GM19238 (cell line): ENCODE results near the gene ACACB.
"Not testable (repeated sequence)": the region's sequence is repeated elsewhere in the genome, so short reads cannot be mapped to it uniquely, and the experiment has no call there.

Experiments used
- DNase-seq: peaks from one replicate; pipeline ENCODE4 v3.0.0; 2011; ENCODE audit warnings: low spot score; ENCODE audit not compliant: insufficient read length

ACACB gene

GRCh38 chr12:109139360-109139759 is 23.0 kb downstream of the ACACB start:
- no peak for DNase-seq

GRCh38 chr12:109139791-109140190 is 23.4 kb downstream of the ACACB start:
- DNase-seq = no peak

GRCh38 chr12:109140560-109140959 is 24.2 kb downstream of the ACACB start:
- DNase-seq = no peak

DNA sequence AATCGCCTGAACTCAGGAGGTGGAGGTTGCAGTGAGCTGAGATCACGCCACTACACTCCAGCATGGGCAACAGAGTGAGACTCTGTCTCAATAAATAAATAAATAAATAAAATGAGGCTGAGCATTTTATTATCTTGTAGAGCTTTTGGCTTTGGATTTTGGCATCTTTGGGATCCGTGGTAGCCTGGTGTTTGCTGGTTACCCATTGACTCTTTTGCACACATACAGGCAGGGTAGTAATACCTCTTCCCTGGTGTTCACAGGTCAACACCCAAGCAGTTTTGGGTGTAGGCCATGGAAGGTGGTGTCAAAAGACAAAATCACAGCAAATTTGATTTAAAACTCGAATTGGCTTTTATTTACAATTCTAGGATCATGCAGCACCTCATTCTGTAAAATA is 27.8 kb downstream of the ACACB start:
- no peak for DNase-seq

- DNase-seq = not testable (repeated sequence)
These were observed 30.7 kb downstream of the ACACB start for GRCh38 chr12:109147126-109147525.

- DNase-seq = no peak
These were observed 31.6 kb downstream of the ACACB start for GRCh38 chr12:109147954-109148353.

- no peak for DNase-seq
These were observed 33.8 kb downstream of the ACACB start for GRCh38 chr12:109150124-109150640.

GRCh38 chr12:109151457-109151856 is 35.1 kb downstream of the ACACB start:
- no peak for DNase-seq

- no peak for DNase-seq
These were observed 37.5 kb downstream of the ACACB start for GRCh38 chr12:109153821-109154441.

DNA sequence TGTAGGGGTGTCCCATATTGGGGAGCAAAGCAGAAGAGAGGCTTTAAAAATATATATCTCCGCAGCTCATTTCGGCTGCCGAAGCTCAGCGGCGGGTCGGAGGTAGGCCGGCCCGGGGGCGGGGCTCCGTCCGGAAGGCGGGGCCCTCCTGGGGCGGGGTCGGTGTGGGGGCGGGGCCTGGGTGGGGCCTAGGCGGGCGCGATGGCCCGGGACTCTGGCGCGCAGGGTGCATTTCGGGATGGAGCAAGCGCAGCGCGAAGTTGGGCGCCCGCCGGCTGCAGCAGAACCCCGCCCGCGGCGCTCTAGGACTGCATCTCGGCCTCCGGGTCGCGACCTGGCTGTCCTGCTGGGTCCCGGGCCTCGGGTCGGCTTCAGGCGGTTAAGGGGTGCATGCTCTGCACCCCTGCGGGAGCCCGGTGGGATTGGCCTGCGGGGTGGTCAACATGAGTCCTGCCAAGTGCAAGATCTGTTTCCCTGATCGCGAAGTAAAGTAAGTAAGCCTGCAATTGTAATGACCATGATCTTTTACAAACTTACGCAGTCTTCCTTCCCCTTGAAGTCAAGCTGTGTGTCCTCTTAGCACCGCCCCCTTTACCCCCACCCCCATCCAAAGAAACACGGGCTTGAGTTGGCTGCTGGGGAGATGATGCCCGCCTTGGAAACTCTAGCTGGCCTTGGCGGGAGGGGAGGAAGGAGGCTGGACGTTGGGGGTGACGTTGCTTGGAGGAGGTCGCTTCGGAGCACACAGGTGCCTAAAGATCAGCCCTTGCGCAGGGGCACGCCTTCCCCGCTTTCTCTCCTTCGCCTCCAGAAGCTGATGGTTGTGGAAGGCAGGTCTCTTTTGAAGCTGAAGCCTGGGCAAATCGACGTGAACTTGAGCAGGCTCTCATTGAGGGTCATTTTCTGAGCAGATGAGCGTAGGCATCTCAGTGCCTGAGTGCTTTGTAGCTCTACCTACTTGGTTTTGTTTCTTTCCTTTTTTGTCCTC is 38.4 kb downstream of the ACACB start:
- peak; percentile 84 for DNase-seq

- DNase-seq = no peak
These were observed 39.6 kb downstream of the ACACB start for GRCh38 chr12:109156036-109156435.

DNA sequence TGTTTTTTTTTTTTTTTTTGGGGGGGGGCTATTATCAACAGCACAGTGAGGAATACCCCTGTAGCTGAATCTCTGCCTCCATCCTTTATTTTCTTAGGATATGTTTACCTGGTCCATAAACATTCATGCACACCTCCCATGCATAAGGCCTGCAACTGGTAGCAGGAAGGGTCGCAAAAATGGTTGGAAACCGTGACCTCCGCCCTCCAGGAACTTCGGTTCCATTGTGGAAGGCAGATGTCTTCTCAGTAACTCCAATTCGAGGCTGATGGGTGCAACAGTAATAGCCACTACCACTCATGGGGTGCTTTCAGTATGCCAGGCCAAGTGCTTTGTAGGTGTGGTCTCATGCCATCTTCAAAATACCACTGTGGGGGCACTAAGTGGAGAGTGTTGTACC is 40.2 kb downstream of the ACACB start:
- no peak for DNase-seq

DNA sequence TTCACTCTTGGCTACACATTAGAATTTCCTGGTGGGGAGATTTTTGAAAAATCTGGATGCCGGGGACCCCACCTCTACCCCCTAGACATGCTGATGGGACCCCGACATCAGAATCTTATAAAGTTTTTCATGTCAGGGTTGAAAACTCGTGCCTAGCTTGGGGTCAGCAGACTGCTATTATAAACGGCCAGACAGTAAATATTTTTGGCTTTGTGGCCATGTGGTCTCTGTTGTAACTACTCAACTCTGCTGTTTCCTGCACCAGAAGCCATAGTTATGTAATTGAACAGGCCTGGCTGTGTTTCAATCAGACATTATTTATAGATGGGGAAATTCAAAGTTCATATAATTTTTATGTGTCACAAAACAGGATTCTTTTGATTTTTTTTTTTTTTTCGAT is 41.6 kb downstream of the ACACB start:
- no peak for DNase-seq

GRCh38 chr12:109160433-109160832 is 44.0 kb downstream of the ACACB start:
- no peak for DNase-seq

- no peak for DNase-seq
These were observed 44.5 kb downstream of the ACACB start for GRCh38 chr12:109160873-109161272.

DNA sequence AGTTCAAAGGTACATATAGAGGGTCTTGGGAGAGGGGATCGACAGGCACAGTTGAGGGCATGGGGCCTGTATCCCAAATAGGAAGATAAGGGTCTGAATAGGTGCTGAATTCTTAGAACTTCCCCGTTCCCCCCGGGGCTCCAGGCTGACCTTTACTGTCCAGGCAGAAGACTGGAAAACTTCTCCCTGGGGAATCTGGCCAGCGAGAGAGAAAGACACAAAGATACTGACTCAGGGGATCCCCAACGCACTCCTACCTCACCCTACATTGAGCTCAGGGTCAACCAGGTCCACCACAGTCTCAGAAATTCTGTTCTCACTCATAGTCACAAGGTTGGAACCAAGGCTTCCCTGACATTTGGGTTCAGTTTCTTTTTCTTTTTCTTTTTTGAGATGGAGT is 46.2 kb downstream of the ACACB start:
- DNase-seq = no peak

DNA sequence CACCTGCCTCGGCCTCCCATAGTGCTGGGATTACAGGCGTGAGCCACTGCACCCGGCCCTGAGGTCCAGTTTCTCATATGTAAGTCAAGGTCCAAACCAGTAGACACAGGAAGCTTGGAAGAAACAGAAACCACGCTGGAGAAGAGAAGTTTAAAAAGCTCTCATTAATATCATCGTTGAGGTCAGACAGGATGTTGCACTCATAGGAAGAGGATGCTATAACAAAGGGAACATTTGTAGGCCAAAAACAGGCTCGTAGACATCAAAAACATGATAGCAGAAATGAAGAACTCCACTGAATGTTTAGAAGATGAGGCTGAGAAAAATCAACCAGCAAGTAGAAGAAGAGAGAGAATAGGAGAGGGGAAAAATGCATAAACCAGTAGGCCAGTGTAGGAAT is 46.8 kb downstream of the ACACB start:
- DNase-seq = no peak

DNA sequence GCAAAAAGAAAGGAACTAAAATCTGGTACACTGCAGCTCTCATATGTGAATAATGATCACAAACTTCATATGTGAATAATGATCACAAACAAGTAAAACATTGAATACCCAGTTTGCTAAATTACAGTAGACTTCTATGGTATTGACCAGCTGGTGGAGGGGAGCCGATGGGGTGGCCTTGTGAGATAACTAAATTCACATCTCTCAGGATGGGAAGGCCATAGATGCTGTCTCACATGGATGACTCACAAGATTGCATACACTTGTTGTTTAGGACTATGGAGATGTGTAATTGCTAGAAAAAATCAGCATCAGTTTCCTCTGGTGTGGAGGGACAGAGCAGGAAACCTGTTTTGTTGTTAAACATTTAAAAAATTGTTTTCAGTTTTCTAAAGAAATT is 49.2 kb downstream of the ACACB start:
- no peak for DNase-seq

DNA sequence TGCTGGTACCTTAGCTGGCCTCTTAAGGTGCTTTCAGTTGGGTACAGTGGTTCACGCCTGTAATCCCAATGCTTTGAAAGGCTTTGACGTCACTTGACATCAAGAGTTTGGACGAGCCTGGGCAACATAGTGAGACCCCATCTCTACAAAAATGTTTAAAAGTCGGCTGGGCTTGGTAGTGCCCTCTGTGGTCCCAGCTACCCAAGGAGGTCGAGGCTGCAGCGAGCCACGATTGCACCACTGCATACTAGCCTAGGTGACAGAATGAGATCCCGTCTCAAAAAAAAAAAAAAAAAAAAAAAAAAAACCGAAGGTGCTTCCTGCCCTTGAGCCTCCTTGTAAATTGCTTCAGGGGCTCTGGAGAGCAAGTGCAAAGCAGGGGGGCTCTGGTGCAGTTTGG is 50.0 kb downstream of the ACACB start:
- no peak for DNase-seq

DNA sequence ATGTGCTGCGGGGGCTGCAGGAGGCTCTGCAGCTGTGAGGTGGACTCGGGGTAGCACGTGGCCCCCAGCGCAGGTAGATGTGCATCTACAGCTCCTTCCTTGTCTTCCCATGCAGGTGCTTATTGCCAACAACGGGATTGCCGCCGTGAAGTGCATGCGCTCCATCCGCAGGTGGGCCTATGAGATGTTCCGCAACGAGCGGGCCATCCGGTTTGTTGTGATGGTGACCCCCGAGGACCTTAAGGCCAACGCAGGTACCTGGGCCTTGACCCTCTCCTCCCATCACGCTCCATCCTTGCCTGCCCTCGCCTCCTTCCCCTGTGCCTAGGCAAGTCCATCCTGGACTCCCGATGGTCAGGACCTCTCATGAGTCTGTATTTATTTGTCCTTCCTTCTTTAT is 51.4 kb downstream of the ACACB start:
- DNase-seq = no peak

- no peak for DNase-seq
These were observed 52.9 kb downstream of the ACACB start for GRCh38 chr12:109169262-109169661.

DNA sequence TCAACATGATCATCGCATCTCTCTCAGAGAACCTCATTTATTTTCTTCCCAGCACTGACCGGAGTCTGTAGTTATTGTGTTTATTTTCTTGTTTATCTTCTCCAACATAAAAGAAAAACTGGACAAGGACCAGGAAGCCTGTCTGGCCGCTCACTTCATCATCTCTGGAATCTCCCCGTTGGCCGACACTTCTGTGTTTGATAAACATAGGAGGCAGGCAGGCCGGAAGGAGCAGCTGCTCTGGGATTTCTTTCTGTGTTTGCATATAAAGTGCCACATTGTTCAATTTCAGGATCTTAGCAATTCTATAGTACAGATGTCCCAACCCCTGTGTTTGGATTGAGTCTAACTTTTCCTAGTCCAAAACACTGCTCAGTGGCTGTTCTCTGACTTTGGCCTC is 53.3 kb downstream of the ACACB start:
- DNase-seq = no peak

DNA sequence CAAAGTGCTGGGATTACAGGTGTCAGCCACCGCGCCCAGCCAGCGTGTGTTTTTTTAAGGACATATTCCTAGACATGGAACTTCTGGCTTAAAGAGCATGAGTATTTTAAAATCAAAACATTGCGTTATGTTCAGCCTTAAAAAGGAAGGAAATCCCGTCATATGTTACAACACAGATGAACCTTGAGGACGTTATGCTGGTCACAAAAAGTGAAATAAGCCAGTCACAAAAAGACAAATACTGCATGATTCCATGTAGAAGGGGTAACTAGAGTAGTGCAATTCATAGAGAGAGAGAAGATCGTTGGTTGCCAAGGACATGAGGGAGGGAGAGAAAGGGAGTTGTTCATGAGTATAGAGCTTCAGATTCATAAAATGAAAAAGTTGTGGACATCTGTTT is 53.9 kb downstream of the ACACB start:
- DNase-seq = no peak
